Activated CD8-positive, alpha-beta T cell treated with anti-CD3 and anti-CD28 coated beads for 36 hours (primary cell): ENCODE data around the gene PUS1. TPM values are rescaled to one million over a fixed set of nuclear protein-coding genes. Genes with fewer than 3 reads are reported as not detected.
"Not testable (repeated sequence)": the region's sequence is repeated elsewhere in the genome, so short reads cannot be mapped to it uniquely, and the experiment has no call there.

ENCODE experiments used
- ATAC-seq: fragments of 200-7000 bp; cut with Tn5 transposase; one replicate; pipeline ENCODE4 v1.10.0; 2021; ENCODE audit warnings: mild to moderate bottlenecking, moderate library complexity
- CTCF ChIA-PET: fragments of 350-600 bp; sonication (Branson Sonifier 250); formaldehyde crosslinking; loops from one replicate; lab custom pipeline; 2021; ENCODE audit warnings: antibody characterized with exemption; lab: Charles Lee
- POLR2A ChIA-PET: fragments of 350-600 bp; sonication (Branson Sonifier 250); formaldehyde crosslinking; loops from one replicate; lab custom pipeline; 2021; ENCODE audit warnings: antibody characterized with exemption; lab: Charles Lee
- DNase-seq: peaks from one replicate; pipeline ENCODE4 v3.0.0-alpha.2; 2020
- H3K27ac Mint-ChIP-seq: one replicate; pipeline ENCODE4 v1.8.0; 2021; ENCODE audit warnings: mild to moderate bottlenecking, mixed read lengths
- H3K27me3 Mint-ChIP-seq: one replicate; pipeline ENCODE4 v1.8.0; 2021; ENCODE audit warnings: mixed read lengths
- H3K36me3 Mint-ChIP-seq: one replicate; pipeline ENCODE4 v1.8.0; 2021; ENCODE audit warnings: low read depth, mixed read lengths
- H3K4me1 Mint-ChIP-seq: one replicate; pipeline ENCODE4 v1.8.0; 2021; ENCODE audit warnings: low read depth, mixed read lengths
- H3K4me3 Mint-ChIP-seq: one replicate; pipeline ENCODE4 v1.8.0; 2021; ENCODE audit warnings: mild to moderate bottlenecking, moderate library complexity, mixed read lengths
- H3K9me3 Mint-ChIP-seq: one replicate; pipeline ENCODE4 v1.8.0; 2021; ENCODE audit warnings: mixed read lengths
- CTCF ChIP-seq: fragments of 200-600 bp; IDR thresholded peaks from one replicate; pipeline ENCODE4 v1.8.0; 2022; ENCODE audit warnings: antibody characterized with exemption, mild to moderate bottlenecking
- intact Hi-C: fragments of 100-400 bp; cut with micrococcal nuclease; formaldehyde crosslinking; loops from one replicate; pipeline ENCODE4 v1.10.0; 2022
- total RNA-seq, 2 experiments: library from RNA; stranded (reverse); gene quantifications; one replicate each; pipeline ENCODE4 v1.2.3, GENCODE V29; 2021

The PUS1 gene
- total RNA-seq, 2 experiments from 2014 or later = 68.2 to 71.7 TPM

DNA sequence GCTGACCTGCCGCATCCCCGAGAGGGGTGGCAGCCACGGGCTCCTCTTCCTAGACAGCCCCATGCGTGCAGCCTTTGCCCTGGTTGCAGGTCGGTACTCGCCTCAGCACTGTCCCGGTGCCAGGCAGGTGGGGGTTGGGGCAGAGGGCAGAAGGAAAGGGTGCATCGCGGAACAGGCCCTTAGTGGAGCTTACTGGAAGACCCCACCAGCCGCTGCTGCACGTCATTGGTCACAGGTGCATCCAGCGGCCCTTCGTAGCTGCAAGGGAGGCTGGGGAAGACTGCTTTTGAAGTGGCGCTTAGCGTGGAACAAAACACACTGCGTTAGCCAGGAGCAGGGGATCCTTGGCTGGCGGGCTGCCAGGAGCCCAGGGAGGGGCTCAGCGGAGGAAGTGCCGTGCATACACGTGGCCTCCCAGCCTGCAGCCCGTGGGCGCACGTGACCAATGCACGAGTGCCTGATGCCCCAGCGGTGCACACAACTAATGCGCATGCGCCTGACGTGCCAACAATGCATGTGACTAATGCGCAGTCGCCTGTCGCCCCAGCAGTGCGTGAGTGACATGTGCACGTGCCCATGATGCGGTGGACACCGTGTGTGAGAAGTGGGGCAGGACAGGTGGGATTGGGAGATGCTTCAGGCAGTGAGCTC, 15.7 kb downstream of the PUS1 start:
- TF ChIP-seq CTCF = no peak
- intact Hi-C loops = no loop called here
- no peak for ATAC-seq
- Mint-ChIP-seq H3K27ac (no peak overlapping the region), H3K4me3 (no peak overlapping the region), H3K27me3 (no peaks in the 10 kb centered on the region), H3K36me3 (peaks cover 33% of the 10 kb centered on the region), H3K9me3 (no peaks in the 10 kb centered on the region), H3K4me1 (peaks cover 17% of the 10 kb centered on the region)
- POLR2A ChIA-PET = interaction anchor here (0.6 to 2.5 kb wide), 4 partner anchors 9 to 259 kb away, joined by 3 to 9 read pairs (median 5); partner anchors contain the start of gene PUS1
- CTCF ChIA-PET = no interaction called here
- DNase-seq = no peak

- no peak for DNase-seq
- Mint-ChIP-seq H3K27ac (no peak overlapping the region), H3K4me3 (no peak overlapping the region), H3K27me3 (no peaks in the 10 kb centered on the region), H3K4me1 (peaks cover 19% of the 10 kb centered on the region), H3K36me3 (peaks cover 30% of the 10 kb centered on the region), H3K9me3 (no peaks in the 10 kb centered on the region)
- intact Hi-C loops = no loop called here
- POLR2A ChIA-PET = interaction anchor here (1.2 to 2.5 kb wide), 2 partner anchors 10 to 17 kb away, joined by 4 to 9 read pairs; partner anchors contain the start of gene PUS1
- no peak for ATAC-seq
- CTCF ChIA-PET = interaction anchor here (0.9 to 1.5 kb wide), 2 partner anchors 10 to 17 kb away, joined by 3 to 5 read pairs; no protein-coding TSS in a partner anchor
- TF ChIP-seq CTCF = no peak
These were observed 17.7 kb downstream of the PUS1 start for GRCh38 chr12:131946757-131947156.

DNA sequence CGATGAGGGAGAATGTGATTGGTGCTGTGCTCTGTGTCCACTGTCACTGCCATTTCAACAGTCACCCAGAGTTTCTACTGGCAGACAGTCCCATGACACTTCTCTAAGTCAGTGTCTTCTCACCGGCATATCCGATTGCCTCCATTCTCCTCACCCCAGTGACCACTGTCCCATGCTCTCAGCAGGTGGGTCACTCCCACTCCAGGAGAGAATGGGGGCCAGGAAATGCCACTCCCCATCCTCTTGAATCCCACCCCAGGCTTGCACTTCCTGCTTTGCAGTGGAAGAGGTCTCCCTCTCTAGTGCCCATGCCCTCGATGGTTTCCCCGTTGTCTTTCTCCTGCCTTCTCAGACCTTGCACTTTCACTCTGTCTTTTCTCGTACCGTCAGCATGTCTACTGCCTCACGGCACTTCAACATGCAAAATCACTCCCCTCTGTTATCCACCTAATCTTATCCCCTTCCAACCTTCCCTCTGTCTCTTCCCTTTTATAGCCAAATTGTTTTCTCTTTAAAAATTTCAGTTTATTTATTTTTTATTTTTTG, 18.5 kb downstream of the PUS1 start:
- TF ChIP-seq CTCF = no peak
- peaks cover 23% of the 10 kb centered on the region for H3K4me1 Mint-ChIP-seq
- intact Hi-C loops = no loop called here
- DNase-seq (no peak), ATAC-seq (no peak)
- peaks cover 31% of the 10 kb centered on the region for H3K36me3 Mint-ChIP-seq
- ChIA-PET CTCF (interaction anchor here (1.5 kb wide), 1 partner anchor 18 kb away, joined by 5 read pairs; no protein-coding TSS in a partner anchor), POLR2A (interaction anchor here (1.2 kb wide), 1 partner anchor 11 kb away, joined by 4 read pairs; no protein-coding TSS in a partner anchor)
- no peaks in the 10 kb centered on the region for H3K27me3 Mint-ChIP-seq
- no peak overlapping the region for H3K4me3 Mint-ChIP-seq
- peak overlapping the region; percentile 62 for H3K27ac Mint-ChIP-seq
- H3K9me3 Mint-ChIP-seq = no peaks in the 10 kb centered on the region

GRCh38 chr12:131948166-131948712, 19.2 kb downstream of the PUS1 start:
- Mint-ChIP-seq H3K9me3 (no peaks in the 10 kb centered on the region), H3K27me3 (no peaks in the 10 kb centered on the region), H3K4me3 (no peak overlapping the region), H3K4me1 (peaks cover 29% of the 10 kb centered on the region), H3K27ac (peak overlapping the region; percentile 62), H3K36me3 (peaks cover 29% of the 10 kb centered on the region)
- CTCF ChIA-PET = interaction anchor here (1.0 kb wide), 1 partner anchor 18 kb away, joined by 3 read pairs; no protein-coding TSS in a partner anchor
- intact Hi-C loops = no loop called here
- POLR2A ChIA-PET = interaction anchor here (0.8 to 1.6 kb wide), 2 partner anchors 9 to 12 kb away, joined by 3 to 6 read pairs; no protein-coding TSS in a partner anchor
- ATAC-seq (no peak), DNase-seq (no peak)
- TF ChIP-seq CTCF = no peak

DNA sequence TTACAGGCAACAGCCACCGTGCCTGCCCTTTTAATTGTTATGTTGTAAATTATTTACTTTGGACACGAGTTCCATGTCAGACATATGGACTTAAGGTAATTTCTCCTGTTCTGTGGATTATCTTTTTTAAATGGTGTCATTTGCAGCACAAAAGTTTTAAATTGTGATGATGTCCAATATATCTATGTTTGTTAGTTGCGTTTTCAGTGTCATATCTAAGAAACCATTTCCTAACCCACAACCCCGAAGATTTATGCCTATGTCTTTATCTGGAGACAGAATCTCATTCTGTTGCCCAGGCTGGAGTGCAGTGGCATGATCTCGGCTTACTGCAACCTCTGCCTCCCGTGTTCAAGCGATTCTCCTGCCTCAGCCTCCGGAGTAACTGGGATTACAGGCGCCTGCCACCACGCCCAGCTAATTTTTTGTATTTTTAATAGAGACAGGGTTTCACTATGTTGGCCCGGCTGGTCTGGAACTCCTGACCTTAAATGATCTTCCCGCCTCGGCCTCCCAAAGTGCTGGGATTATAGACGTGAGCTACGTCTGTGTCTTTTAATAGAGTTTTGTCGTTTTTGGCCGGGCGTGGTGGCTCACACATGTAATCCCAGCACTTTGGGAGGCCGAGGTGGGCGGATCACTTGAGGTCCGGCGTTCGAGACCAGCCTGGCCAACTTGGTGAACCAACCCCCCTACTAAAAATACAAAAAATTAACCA, 19.8 kb downstream of the PUS1 start:
- ATAC-seq, H3K27me3 Mint-ChIP-seq, intact Hi-C loops, H3K9me3 Mint-ChIP-seq, DNase-seq: not testable (repeated sequence)
- Mint-ChIP-seq H3K4me3 (peak overlapping the region; percentile 66), H3K27ac (peak overlapping the region; percentile 77), H3K36me3 (peaks cover 23% of the 10 kb centered on the region), H3K4me1 (peaks cover 35% of the 10 kb centered on the region)
- CTCF ChIA-PET = interaction anchor here (1.0 kb wide), 1 partner anchor 19 kb away, joined by 3 read pairs; no protein-coding TSS in a partner anchor
- POLR2A ChIA-PET = interaction anchor here (0.8 to 2.5 kb wide), 6 partner anchors 9 to 20 kb away, joined by 3 to 10 read pairs (median 6); no protein-coding TSS in a partner anchor
